K562 treated with DMSO at 1 percent for 48 hours (cell line): ENCODE data around the gene PLCE1. TPM values are rescaled to one million over a fixed set of nuclear protein-coding genes. Genes with fewer than 3 reads are reported as not detected.

Experiments
- total RNA-seq: library from RNA; unstranded; fragments of 300-600 nt; gene quantifications from 2 replicates; pipeline ENCODE4 v1.2.3, GENCODE V29; 2022; ENCODE audit warnings: low replicate concordance; ENCODE audit errors: extremely low read depth

Gene PLCE1
- total RNA-seq: not detected in 2 replicates

DNA sequence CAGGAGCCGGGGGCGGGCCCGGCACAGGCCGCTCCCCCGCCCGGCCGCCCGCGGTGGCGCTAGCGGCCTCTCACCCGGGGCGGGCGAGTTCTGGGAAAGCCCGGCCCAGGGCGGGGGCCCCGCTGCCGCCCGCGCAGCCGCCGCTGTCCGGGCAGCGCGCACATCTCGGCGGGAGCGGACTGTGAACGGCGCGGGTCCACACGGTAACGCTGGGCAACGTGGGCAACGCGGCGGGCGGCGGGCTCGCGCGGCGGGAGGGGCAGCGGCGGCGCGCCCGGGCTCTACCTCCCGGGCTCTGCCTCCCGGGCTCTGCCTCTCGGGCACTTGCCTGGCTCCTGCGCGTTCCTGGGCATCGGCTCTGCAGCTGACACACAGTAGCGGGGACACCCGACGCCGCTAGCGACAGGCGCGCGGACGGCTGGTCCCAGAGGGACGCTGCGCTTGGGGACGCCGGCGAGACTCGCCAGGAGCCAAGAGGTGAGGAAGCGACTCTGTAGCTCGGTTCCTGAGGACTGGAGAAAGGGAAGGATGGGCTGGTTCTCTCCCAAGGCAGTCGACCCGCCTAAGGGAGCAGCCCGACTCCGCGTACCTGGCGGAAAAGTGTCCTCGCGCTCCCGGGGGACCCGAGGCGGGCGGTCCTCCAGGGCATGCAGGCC lies at the start of gene PLCE1:
Gene PLCE1 (plus strand): TSS at position 150 of the 656 bp plus-strand sequence. CDS start 37,116 bp downstream, outside the sequence.

Other genes starting within 250 kb of the PLCE1 start
- not detected in 2 replicates for gene LGI1, start 236.0 kb upstream of the PLCE1 start, total RNA-seq
- gene SLC35G1, start 100.0 kb upstream of the PLCE1 start, total RNA-seq: not detected in 2 replicates